Body of pancreas (tissue), 4 donors: ENCODE data around the gene MSL2.
"Not testable (repeated sequence)": the region's sequence is repeated elsewhere in the genome, so short reads cannot be mapped to it uniquely, and the experiment has no call there.

Experiments used
- CTCF ChIP-seq, 7 experiments: fragments of 450-650 bp in 4 of 7; fragments of 200-600 bp in 3 of 7; sonication (generic) in 3 of 7; IDR thresholded peaks; one replicate each; pipeline ENCODE4 v1.5.1; 2016 to 2019; ENCODE audit warnings: antibody characterized with exemption in 7 of 7
- POLR2A ChIP-seq, 3 donors: fragments of 450-650 bp; IDR thresholded peaks; one replicate each; pipeline ENCODE4 v1.6.1; 2016; ENCODE audit warnings: antibody characterized with exemption in 3 of 3, mild to moderate bottlenecking in 2 of 3

DNA sequence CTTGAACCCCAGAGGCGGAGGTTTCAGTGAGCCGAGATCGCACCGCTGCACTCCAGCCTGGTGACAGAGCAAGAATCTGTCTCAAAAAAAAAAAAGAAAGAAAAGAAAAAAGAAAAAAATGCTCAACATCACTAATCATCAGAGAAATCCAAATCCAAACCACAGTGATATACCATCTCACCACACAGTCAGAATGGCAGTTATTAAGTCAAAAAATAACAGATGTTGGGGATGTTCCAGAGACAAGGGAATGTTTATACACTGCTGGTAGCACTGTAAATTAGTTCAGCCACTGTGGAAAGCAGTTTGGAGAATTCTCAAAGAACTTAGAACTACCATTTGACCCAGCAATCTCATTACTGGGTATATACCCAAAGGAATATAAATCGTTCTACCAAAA lies 3.1 kb upstream of the MSL2 start:
- not testable (repeated sequence) for TF ChIP-seq POLR2A, CTCF (IDR thresholded peaks at IDR 0.05)
